ENCODE measurements around the gene UCMA. TPM values are rescaled to one million over a fixed set of nuclear protein-coding genes. Genes with fewer than 3 reads are reported as not detected.

The UCMA gene
- polyA plus RNA-seq, 2 donors = not detected

GRCh38 chr10:13195016-13195415, 39.2 kb downstream of the UCMA start:
- WGBS, 2 donors = 88 to 92% methylated on average over 6 of the region's 6 CpGs
- H3K36me3 ChIP-seq (ENCODE audit: control insufficient read depth in 2 of 2, insufficient read depth in 2 of 2, low read length in 1 of 2) = no peaks in the 10 kb centered on the region
- H3K4me3 ChIP-seq (ENCODE audit: low read depth in 1 of 2, low read length in 2 of 2) = no peak overlapping the region
- H3K9me3 ChIP-seq (ENCODE audit: control insufficient read depth in 2 of 2, insufficient read depth in 1 of 2, low read depth in 1 of 2, low read length in 1 of 2) = no peaks in the 10 kb centered on the region
- no peaks in the 10 kb centered on the region for H3K4me1 ChIP-seq (ENCODE audit: control insufficient read depth in 2 of 2, insufficient read depth in 2 of 2, low read length in 1 of 2)
- no peak overlapping the region for H3K27ac ChIP-seq (ENCODE audit: low read depth in 2 of 2, low read length in 1 of 2)
- no peaks in the 10 kb centered on the region for H3K27me3 ChIP-seq (ENCODE audit: control insufficient read depth in 1 of 2, insufficient read depth in 2 of 2, low read length in 2 of 2)

GRCh38 chr10:13193637-13194036, 40.5 kb downstream of the UCMA start:
- 92 to 95% methylated on average over 7 of the region's 7 CpGs for WGBS, 2 donors
- no peaks in the 10 kb centered on the region for H3K9me3 ChIP-seq (ENCODE audit: control insufficient read depth in 2 of 2, insufficient read depth in 1 of 2, low read depth in 1 of 2, low read length in 1 of 2)
- H3K4me3 ChIP-seq (ENCODE audit: low read depth in 1 of 2, low read length in 2 of 2) = no peak overlapping the region
- no peaks in the 10 kb centered on the region for H3K4me1 ChIP-seq (ENCODE audit: control insufficient read depth in 2 of 2, insufficient read depth in 2 of 2, low read length in 1 of 2)
- H3K27ac ChIP-seq (ENCODE audit: low read depth in 2 of 2, low read length in 1 of 2) = no peak overlapping the region
- no peaks in the 10 kb centered on the region for H3K36me3 ChIP-seq (ENCODE audit: control insufficient read depth in 2 of 2, insufficient read depth in 2 of 2, low read length in 1 of 2)
- no peaks in the 10 kb centered on the region for H3K27me3 ChIP-seq (ENCODE audit: control insufficient read depth in 1 of 2, insufficient read depth in 2 of 2, low read length in 2 of 2)

DNA sequence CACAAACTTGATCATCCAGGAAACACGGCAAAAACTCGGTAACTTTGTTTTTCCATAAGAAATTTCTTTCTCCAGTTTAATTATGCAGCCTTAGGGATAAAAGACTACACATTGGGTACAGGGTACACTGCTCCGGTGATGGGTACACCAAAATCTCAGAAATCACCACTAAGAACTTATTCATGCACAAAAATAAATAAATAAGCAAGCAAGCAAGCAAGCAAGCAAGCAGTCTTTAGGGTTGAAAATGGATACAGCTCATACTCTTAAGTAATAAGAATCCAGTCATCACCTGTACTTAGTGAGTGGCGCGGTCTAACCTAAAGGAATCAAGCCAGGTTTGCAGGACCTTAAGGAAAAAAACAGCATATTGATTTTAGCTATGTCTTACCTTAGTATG, 42.8 kb downstream of the UCMA start:
- H3K36me3 ChIP-seq (ENCODE audit: control insufficient read depth in 2 of 2, insufficient read depth in 2 of 2, low read length in 1 of 2) = no peaks in the 10 kb centered on the region
- H3K4me1 ChIP-seq (ENCODE audit: control insufficient read depth in 2 of 2, insufficient read depth in 2 of 2, low read length in 1 of 2) = no peaks in the 10 kb centered on the region
- H3K4me3 ChIP-seq (ENCODE audit: low read depth in 1 of 2, low read length in 2 of 2) = no peak overlapping the region
- 92 to 94% methylated on average over 5 of the region's 5 CpGs for WGBS, 2 donors
- no peak overlapping the region for H3K27ac ChIP-seq (ENCODE audit: low read depth in 2 of 2, low read length in 1 of 2)
- no peaks in the 10 kb centered on the region for H3K27me3 ChIP-seq (ENCODE audit: control insufficient read depth in 1 of 2, insufficient read depth in 2 of 2, low read length in 2 of 2)
- H3K9me3 ChIP-seq (ENCODE audit: control insufficient read depth in 2 of 2, insufficient read depth in 1 of 2, low read depth in 1 of 2, low read length in 1 of 2) = no peaks in the 10 kb centered on the region

DNA sequence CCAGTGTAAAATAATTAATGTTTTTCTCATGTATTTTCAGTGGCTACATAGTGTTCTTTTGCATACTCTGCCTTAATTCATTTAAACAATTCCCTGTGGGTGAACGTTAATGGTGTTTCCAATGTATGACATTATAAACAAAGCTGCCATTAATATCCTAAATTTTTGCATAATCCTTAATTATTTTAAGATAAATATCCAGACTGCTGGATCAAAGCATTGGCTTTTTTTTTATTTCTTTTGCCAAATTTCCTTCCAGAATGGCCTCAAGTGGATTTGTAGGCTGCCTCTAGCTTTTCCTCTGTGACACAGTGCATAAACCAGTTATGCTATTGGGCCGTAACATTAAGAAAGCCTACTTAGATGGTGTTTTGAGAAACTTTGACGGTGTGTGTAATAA, 43.4 kb downstream of the UCMA start:
- no peaks in the 10 kb centered on the region for H3K4me1 ChIP-seq (ENCODE audit: control insufficient read depth in 2 of 2, insufficient read depth in 2 of 2, low read length in 1 of 2)
- no peak overlapping the region for H3K4me3 ChIP-seq (ENCODE audit: low read depth in 1 of 2, low read length in 2 of 2)
- H3K9me3 ChIP-seq (ENCODE audit: control insufficient read depth in 2 of 2, insufficient read depth in 1 of 2, low read depth in 1 of 2, low read length in 1 of 2) = no peaks in the 10 kb centered on the region
- no peaks in the 10 kb centered on the region for H3K27me3 ChIP-seq (ENCODE audit: control insufficient read depth in 1 of 2, insufficient read depth in 2 of 2, low read length in 2 of 2)
- no peak overlapping the region for H3K27ac ChIP-seq (ENCODE audit: low read depth in 2 of 2, low read length in 1 of 2)
- WGBS, 2 donors = 75 to 81% methylated on average over 3 of the region's 3 CpGs
- no peaks in the 10 kb centered on the region for H3K36me3 ChIP-seq (ENCODE audit: control insufficient read depth in 2 of 2, insufficient read depth in 2 of 2, low read length in 1 of 2)

GRCh38 chr10:13189961-13190360, 44.2 kb downstream of the UCMA start:
- no peaks in the 10 kb centered on the region for H3K4me1 ChIP-seq (ENCODE audit: control insufficient read depth in 2 of 2, insufficient read depth in 2 of 2, low read length in 1 of 2)
- H3K4me3 ChIP-seq (ENCODE audit: low read depth in 1 of 2, low read length in 2 of 2) = no peak overlapping the region
- 64 to 65% methylated on average over 4 of the region's 4 CpGs for WGBS, 2 donors
- no peaks in the 10 kb centered on the region for H3K9me3 ChIP-seq (ENCODE audit: control insufficient read depth in 2 of 2, insufficient read depth in 1 of 2, low read depth in 1 of 2, low read length in 1 of 2)
- no peaks in the 10 kb centered on the region for H3K36me3 ChIP-seq (ENCODE audit: control insufficient read depth in 2 of 2, insufficient read depth in 2 of 2, low read length in 1 of 2)
- H3K27me3 ChIP-seq (ENCODE audit: control insufficient read depth in 1 of 2, insufficient read depth in 2 of 2, low read length in 2 of 2) = no peaks in the 10 kb centered on the region
- H3K27ac ChIP-seq (ENCODE audit: low read depth in 2 of 2, low read length in 1 of 2) = no peak overlapping the region

DNA sequence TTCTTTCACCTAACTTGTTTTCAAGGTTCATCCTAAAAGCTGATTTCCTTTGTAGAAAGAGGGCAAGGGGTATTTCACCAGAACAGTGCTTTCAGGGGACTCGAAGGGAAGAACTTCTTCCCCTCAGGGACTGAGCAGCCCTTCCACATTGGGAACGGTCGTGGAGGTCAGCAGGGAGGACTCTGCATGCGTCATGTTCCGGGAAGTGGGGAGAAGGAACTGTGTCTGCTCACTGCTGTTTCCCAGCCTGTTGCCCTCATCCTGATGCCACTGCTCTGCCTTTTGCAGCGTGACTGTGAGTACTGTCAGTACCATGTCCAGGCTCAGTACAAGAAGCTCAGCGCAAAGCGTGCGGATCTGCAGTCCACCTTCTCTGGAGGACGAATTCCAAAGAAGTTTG, 45.6 kb downstream of the UCMA start:
- no peaks in the 10 kb centered on the region for H3K36me3 ChIP-seq (ENCODE audit: control insufficient read depth in 2 of 2, insufficient read depth in 2 of 2, low read length in 1 of 2)
- no peaks in the 10 kb centered on the region for H3K27me3 ChIP-seq (ENCODE audit: control insufficient read depth in 1 of 2, insufficient read depth in 2 of 2, low read length in 2 of 2)
- H3K4me1 ChIP-seq (ENCODE audit: control insufficient read depth in 2 of 2, insufficient read depth in 2 of 2, low read length in 1 of 2) = no peaks in the 10 kb centered on the region
- no peaks in the 10 kb centered on the region for H3K9me3 ChIP-seq (ENCODE audit: control insufficient read depth in 2 of 2, insufficient read depth in 1 of 2, low read depth in 1 of 2, low read length in 1 of 2)
- no peak overlapping the region for H3K27ac ChIP-seq (ENCODE audit: low read depth in 2 of 2, low read length in 1 of 2)
- 93 to 95% methylated on average over 10 of the region's 10 CpGs for WGBS, 2 donors
- H3K4me3 ChIP-seq (ENCODE audit: low read depth in 1 of 2, low read length in 2 of 2) = no peak overlapping the region

DNA sequence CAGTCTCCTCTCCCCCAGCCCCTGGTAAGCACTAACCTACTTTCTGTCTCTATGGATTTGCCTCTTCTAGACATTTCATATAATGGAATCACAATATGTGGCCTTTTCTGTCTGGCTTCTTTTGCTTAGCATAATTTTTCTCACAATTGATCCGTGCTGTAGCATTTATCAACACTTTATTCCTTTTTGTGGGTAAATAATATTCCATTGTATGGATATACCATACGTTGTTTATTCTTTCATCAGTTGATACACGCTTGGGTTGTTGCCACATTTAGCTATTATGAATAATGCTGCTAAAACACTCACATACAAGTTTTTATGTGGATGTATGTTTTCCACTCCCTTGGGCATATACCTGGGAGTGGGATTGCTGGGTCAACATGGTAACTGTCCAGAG, 47.0 kb downstream of the UCMA start:
- Histone ChIP-seq H3K27ac (ENCODE audit: low read depth in 2 of 2, low read length in 1 of 2) (no peak overlapping the region), H3K4me3 (ENCODE audit: low read depth in 1 of 2, low read length in 2 of 2) (no peak overlapping the region), H3K36me3 (ENCODE audit: control insufficient read depth in 2 of 2, insufficient read depth in 2 of 2, low read length in 1 of 2) (no peaks in the 10 kb centered on the region), H3K9me3 (ENCODE audit: control insufficient read depth in 2 of 2, insufficient read depth in 1 of 2, low read depth in 1 of 2, low read length in 1 of 2) (no peaks in the 10 kb centered on the region), H3K4me1 (ENCODE audit: control insufficient read depth in 2 of 2, insufficient read depth in 2 of 2, low read length in 1 of 2) (no peaks in the 10 kb centered on the region), H3K27me3 (ENCODE audit: control insufficient read depth in 1 of 2, insufficient read depth in 2 of 2, low read length in 2 of 2) (no peaks in the 10 kb centered on the region)
- WGBS, 2 donors = 98 to 99% methylated on average over 3 of the region's 3 CpGs

- Histone ChIP-seq H3K4me1 (ENCODE audit: control insufficient read depth in 2 of 2, insufficient read depth in 2 of 2, low read length in 1 of 2) (no peaks in the 10 kb centered on the region), H3K27ac (ENCODE audit: low read depth in 2 of 2, low read length in 1 of 2) (no peak overlapping the region), H3K36me3 (ENCODE audit: control insufficient read depth in 2 of 2, insufficient read depth in 2 of 2, low read length in 1 of 2) (peaks cover 0 to 2% of the 10 kb centered on the region in 2 donors), H3K9me3 (ENCODE audit: control insufficient read depth in 2 of 2, insufficient read depth in 1 of 2, low read depth in 1 of 2, low read length in 1 of 2) (no peaks in the 10 kb centered on the region), H3K27me3 (ENCODE audit: control insufficient read depth in 1 of 2, insufficient read depth in 2 of 2, low read length in 2 of 2) (no peaks in the 10 kb centered on the region), H3K4me3 (ENCODE audit: low read depth in 1 of 2, low read length in 2 of 2) (no peak overlapping the region)
- WGBS, 2 donors = 53 to 76% methylated on average over 5 of the region's 5 CpGs
Observed at GRCh38 chr10:13184730-13185514, 49.3 kb downstream of the UCMA start.

DNA sequence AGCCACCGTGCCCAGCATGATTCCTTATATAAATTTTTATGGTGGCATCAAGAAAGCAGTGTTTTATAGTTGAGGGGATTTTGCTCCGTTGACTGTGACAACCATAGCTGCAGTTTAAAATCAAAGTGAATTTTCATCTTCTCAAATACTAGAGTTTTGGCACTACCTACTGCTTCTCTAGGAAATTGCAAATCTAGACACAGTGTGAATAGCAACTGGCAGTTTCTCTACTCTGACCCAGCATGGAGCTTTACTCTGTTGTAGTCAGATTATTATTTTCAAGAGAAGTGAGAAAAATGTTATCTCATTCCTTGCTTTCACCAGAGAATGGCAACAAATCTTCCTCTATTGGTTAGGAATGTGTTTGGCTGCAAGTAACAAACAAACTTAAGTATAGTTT, 49.9 kb downstream of the UCMA start:
- Histone ChIP-seq H3K27me3 (ENCODE audit: control insufficient read depth in 1 of 2, insufficient read depth in 2 of 2, low read length in 2 of 2) (no peaks in the 10 kb centered on the region), H3K9me3 (ENCODE audit: control insufficient read depth in 2 of 2, insufficient read depth in 1 of 2, low read depth in 1 of 2, low read length in 1 of 2) (no peaks in the 10 kb centered on the region), H3K4me1 (ENCODE audit: control insufficient read depth in 2 of 2, insufficient read depth in 2 of 2, low read length in 1 of 2) (no peaks in the 10 kb centered on the region), H3K4me3 (ENCODE audit: low read depth in 1 of 2, low read length in 2 of 2) (no peak overlapping the region), H3K36me3 (ENCODE audit: control insufficient read depth in 2 of 2, insufficient read depth in 2 of 2, low read length in 1 of 2) (peaks cover 0 to 2% of the 10 kb centered on the region in 2 donors), H3K27ac (ENCODE audit: low read depth in 2 of 2, low read length in 1 of 2) (no peak overlapping the region)
- WGBS, 2 donors = 86 to 92% methylated on average over 2 of the region's 2 CpGs

DNA sequence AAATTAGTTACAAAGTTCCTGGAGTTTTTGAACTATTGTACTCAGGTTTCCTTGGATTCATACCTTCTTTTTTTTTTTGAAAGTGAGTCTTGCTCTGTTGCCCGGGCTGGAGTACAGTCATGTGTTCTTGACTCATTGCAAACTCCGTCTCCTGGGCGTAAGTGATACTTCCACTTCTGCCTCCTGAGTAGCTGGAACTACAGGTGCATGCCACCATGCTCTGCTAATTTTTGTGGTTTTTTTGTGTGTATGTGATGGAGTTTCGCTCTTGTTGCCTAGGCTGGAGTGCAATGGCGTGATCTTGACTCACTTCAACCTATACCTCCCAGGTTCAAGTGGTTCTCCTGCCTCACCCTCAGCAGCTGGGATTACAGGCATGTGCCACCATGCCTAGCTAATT, 50.5 kb downstream of the UCMA start:
- Histone ChIP-seq H3K4me1 (ENCODE audit: control insufficient read depth in 2 of 2, insufficient read depth in 2 of 2, low read length in 1 of 2) (no peaks in the 10 kb centered on the region), H3K36me3 (ENCODE audit: control insufficient read depth in 2 of 2, insufficient read depth in 2 of 2, low read length in 1 of 2) (peaks cover 0 to 2% of the 10 kb centered on the region in 2 donors), H3K9me3 (ENCODE audit: control insufficient read depth in 2 of 2, insufficient read depth in 1 of 2, low read depth in 1 of 2, low read length in 1 of 2) (no peaks in the 10 kb centered on the region), H3K27ac (ENCODE audit: low read depth in 2 of 2, low read length in 1 of 2) (no peak overlapping the region), H3K27me3 (ENCODE audit: control insufficient read depth in 1 of 2, insufficient read depth in 2 of 2, low read length in 2 of 2) (no peaks in the 10 kb centered on the region), H3K4me3 (ENCODE audit: low read depth in 1 of 2, low read length in 2 of 2) (no peak overlapping the region)
- WGBS, 2 donors = 77% methylated on average over 5 of the region's 5 CpGs

Data from esophagus (tissue), 2 donors.